Adrenal gland (tissue), 12 donors: ENCODE results near the gene BMERB1. TPM values are rescaled to one million over a fixed set of nuclear protein-coding genes. Genes with fewer than 3 reads are reported as not detected.
A peak's percentile ranks its signal among the peaks of the same experiment; 100 is the strongest.

Experiments
- DNase-seq, 7 donors: peaks; one replicate each; pipeline ENCODE4 v3.0.0-alpha.2; 2019 to 2020
- H3K27ac ChIP-seq, 5 donors: fragments of 200-600 bp; sonication (generic) in 4 of 5; 1 replicate in 3 of 5; 2 replicates in 2 of 5; pipeline versions ENCODE4 v1.5.1 to v1.8.0; 2016 to 2020; ENCODE audit warnings: mild to moderate bottlenecking in 1 of 5
- H3K27me3 ChIP-seq: fragments of 200-600 bp; 2 replicates; pipeline ENCODE4 v1.8.0; 2021
- H3K36me3 ChIP-seq, 2 donors: fragments of 200-600 bp; replicated peaks in 1 of 2; 1 replicate in 1 of 2; 2 replicates in 1 of 2; pipeline versions ENCODE4 v1.5.1 to v1.8.0; 2018 to 2022
- H3K4me1 ChIP-seq, 2 donors: fragments of 200-600 bp; replicated peaks in 1 of 2; 1 replicate in 1 of 2; 2 replicates in 1 of 2; pipeline versions ENCODE4 v1.5.1 to v1.8.0; 2018 to 2021
- H3K4me3 ChIP-seq, 4 donors: fragments of 200-600 bp; sonication (generic) in 3 of 4; one replicate each; pipeline ENCODE4 v1.5.1; 2016 to 2018
- H3K9me3 ChIP-seq, 3 donors: fragments of 200-600 bp; sonication (generic) in 1 of 3; replicated peaks in 1 of 3; 1 replicate in 2 of 3; 2 replicates in 1 of 3; pipeline versions ENCODE4 v1.5.1 to v1.8.0; 2016 to 2021
- CTCF ChIP-seq, 6 experiments: fragments of 450-650 bp in 4 of 6; fragments of 200-600 bp in 2 of 6; sonication (generic) in 1 of 6; IDR thresholded peaks; 1 replicate in 5 of 6; 2 replicates in 1 of 6; pipeline versions ENCODE4 v1.5.1 to v1.8.0; 2016 to 2021; ENCODE audit warnings: antibody characterized with exemption in 6 of 6, mild to moderate bottlenecking in 2 of 6, moderate library complexity in 1 of 6
- POLR2A ChIP-seq, 2 donors: fragments of 450-650 bp; IDR thresholded peaks; one replicate each; pipeline ENCODE4 v1.6.1; 2017; ENCODE audit warnings: antibody characterized with exemption in 2 of 2, mild to moderate bottlenecking in 2 of 2, moderate library complexity in 1 of 2
- WGBS, 4 donors: extraction: QIAGEN DNeasy Blood & Tissue Kit in 2 of 4; methylation state at CpG; one replicate each; pipeline versions ENCODE4 v1.1.5 to v1.1.7; 2013 to 2017; 5-methylcytosine and 5-hydroxymethylcytosine counted together
- intact Hi-C, 2 donors: fragments of 100-400 bp; cut with DNase I; formaldehyde crosslinking; loops; one replicate each; pipeline versions ENCODE4 v1.14.1 to v1.15.0; 2022 to 2023
- polyA plus RNA-seq, 3 donors: library from polyadenylated mRNA; stranded (reverse); fragments of 200-250 nt in 2 of 3; fragments of 350-450 nt in 1 of 3; fragmentation: Illumina TruSeq in 1 of 3; extraction: RNeasy Lipid Tissue Mini Kit (QIAGEN cat#74804) in 1 of 3; gene quantifications; one replicate each; pipeline ENCODE4 v1.2.3, GENCODE V29; 2013 to 2014
- total RNA-seq, 9 donors: library from RNA; depleted of rRNA in 4 of 9; stranded (reverse); fragments of >200 nt in 4 of 9; fragments of 120-200 nt in 1 of 9; fragmentation: NEBNext Ultra II Directional in 1 of 9; extraction: Animal tissue kit (Norgen Biotek cat#: 25700) in 1 of 9; gene quantifications; one replicate each; pipeline versions ENCODE4 v1.1.0 to v1.2.4, GENCODE V29; 2013 to 2023
- donor health status: healthy with polysubstance abuse.
- donor health status: Bipolar disorder and iron deficiency.
- donor health status: DM: yes; HTN: yes; CAD: no.
- donor health status: DM: no; HTN: no; CAD: no.
- donor health status: DM: no; HTN: no; CAD: no.
- donor health status: DM: yes; HTN: yes; CAD: no.

The BMERB1 gene
- total and polyA plus RNA-seq, 12 donors: 9.8 to 56.0 (median 18.7) TPM

- DNase-seq: no peak
- H3K27me3 ChIP-seq: no peaks in the 10 kb centered on the region
- peak overlapping the region in 1 of 5 donors; percentile 13 for H3K27ac ChIP-seq
- no peak for TF ChIP-seq CTCF (IDR thresholded peaks at IDR 0.05)
- no peak for TF ChIP-seq POLR2A (IDR thresholded peaks at IDR 0.05)
- no peaks in the 10 kb centered on the region for H3K4me1 ChIP-seq
- no peaks in the 10 kb centered on the region for H3K9me3 ChIP-seq
- whole genome bisulfite sequencing, 4 donors: 43 to 57% (median 55%) methylated on average over 7 to 8 of the region's 8 CpGs
- no peak overlapping the region for H3K4me3 ChIP-seq
- H3K36me3 ChIP-seq: no peaks in the 10 kb centered on the region
- intact Hi-C loops: no loop called here
Measured at GRCh38 chr16:15507301-15507958, 73.0 kb downstream of the BMERB1 start.

- no peaks in the 10 kb centered on the region for H3K36me3 ChIP-seq
- no peaks in the 10 kb centered on the region for H3K27me3 ChIP-seq
- no peak overlapping the region for H3K4me3 ChIP-seq
- H3K27ac ChIP-seq: no peak overlapping the region
- H3K4me1 ChIP-seq: no peaks in the 10 kb centered on the region
- H3K9me3 ChIP-seq: no peaks in the 10 kb centered on the region
- 84 to 92% (median 91%) methylated on average over 8 of the region's 8 CpGs for WGBS, 4 donors
- no peak for TF ChIP-seq CTCF (IDR thresholded peaks at IDR 0.05)
- no peak for TF ChIP-seq POLR2A (IDR thresholded peaks at IDR 0.05)
- no peak for DNase-seq
- intact Hi-C loops: no loop called here
Measured at GRCh38 chr16:15507959-15508627, 73.7 kb downstream of the BMERB1 start.

- WGBS, 4 donors: 84 to 90% (median 86%) methylated on average over 14 of the region's 14 CpGs
Measured at GRCh38 chr16:15509051-15509592, 74.7 kb downstream of the BMERB1 start.

More at GRCh38 chr16:15509051-15509592, 74.7 kb downstream of the BMERB1 start:
- Histone ChIP-seq H3K27me3 (no peaks in the 10 kb centered on the region), H3K9me3 (no peaks in the 10 kb centered on the region), H3K4me3 (no peak overlapping the region), H3K36me3 (no peaks in the 10 kb centered on the region), H3K27ac (no peak overlapping the region), H3K4me1 (no peaks in the 10 kb centered on the region)
- DNase-seq: no peak
- intact Hi-C loops: no loop called here
- TF ChIP-seq CTCF (IDR thresholded peaks at IDR 0.05) (no peak), POLR2A (IDR thresholded peaks at IDR 0.05) (no peak)
